Measurements from ENCODE around the gene PALD1. TPM values are rescaled to one million over a fixed set of nuclear protein-coding genes. Genes with fewer than 3 reads are reported as not detected.
A peak's percentile ranks its signal among the peaks of the same experiment; 100 is the strongest.
"Not testable (repeated sequence)": the region's sequence is repeated elsewhere in the genome, so short reads cannot be mapped to it uniquely, and the experiment has no call there.

Gene PALD1
- total RNA-seq, 1 donor from 2014 or later = 8.6 TPM

DNA sequence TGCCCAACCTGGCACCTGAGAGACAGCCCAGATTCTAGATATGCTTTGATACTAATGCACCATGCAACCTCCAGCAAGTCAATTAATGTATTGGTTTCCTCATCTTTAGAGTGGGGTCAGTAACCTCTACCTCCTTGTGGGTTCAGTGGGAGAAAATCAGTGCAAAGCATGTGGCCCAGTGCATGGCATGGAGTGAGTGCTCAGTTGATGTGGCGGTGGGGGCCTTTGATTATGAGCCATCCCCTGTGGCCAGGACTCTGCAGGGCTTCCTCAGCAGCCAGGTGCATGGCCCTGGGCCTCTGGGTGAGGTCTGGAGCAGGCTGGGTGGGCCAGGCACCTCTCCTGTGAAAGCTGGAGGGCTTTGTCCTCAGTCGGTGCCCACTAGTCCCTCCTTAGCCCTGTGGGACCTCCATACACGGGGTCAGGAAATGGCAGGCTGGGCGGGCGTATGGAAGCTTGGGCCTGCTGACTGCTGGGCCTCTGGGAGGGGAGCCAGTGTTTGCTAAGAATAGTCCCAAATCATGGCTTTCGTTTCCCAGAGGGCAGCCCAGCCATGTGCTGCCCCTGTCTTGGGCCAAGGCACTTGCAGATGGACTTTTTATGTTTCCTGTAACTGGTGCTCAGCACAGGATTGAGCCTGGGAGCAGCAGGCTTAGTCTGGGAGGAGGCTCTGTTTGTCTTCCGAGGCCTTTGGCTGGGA is 3.4 kb downstream of the PALD1 start:
- peak; percentile 28 for DNase-seq

DNA sequence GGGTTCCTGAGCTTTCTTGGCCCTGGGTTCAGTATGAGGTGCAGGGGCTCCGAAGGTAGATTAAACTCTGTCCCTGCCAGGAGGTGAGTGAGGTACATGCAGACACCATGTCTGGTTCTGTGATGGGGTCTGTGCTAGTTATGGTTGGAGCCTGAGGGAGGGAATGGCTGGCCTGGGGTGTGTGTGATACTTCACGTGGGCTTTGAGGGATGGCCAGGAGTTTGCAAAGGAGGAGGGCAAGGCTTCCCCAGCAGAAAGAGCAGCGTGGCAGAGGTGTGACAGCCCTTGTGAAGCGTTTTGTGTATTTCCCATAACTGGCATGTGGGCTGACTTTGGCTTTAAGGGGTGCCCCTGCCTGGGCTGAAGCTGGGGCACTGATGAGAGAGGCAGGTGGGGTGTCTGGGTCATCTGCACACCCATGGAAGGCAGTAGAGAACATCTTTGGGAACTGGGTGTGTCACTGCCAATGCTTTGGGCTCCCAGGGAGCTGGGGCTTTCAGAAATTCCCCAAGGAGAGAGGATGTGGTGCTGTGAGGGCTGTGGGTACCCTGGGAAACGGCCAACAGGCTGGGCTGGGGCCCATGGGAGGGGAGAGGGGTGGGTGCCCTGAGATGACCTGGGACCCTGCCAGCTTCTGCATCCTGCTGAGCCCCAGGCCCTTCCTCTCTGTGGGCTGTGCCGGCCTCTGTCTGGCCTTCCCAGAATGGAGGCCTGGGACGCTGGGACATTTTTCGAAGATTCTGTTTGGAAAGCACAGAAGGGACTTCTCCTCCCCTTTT is 4.6 kb downstream of the PALD1 start:
- no peak for DNase-seq

GRCh38 chr10:70483872-70484271 is 5.3 kb downstream of the PALD1 start:
- not testable (repeated sequence) for DNase-seq

GRCh38 chr10:70487824-70488223 is 9.3 kb downstream of the PALD1 start:
- no peak for DNase-seq

- no peak for DNase-seq
Measured at GRCh38 chr10:70490142-70490541, 11.6 kb downstream of the PALD1 start.

- no peak for DNase-seq
Measured at GRCh38 chr10:70491614-70492013, 13.0 kb downstream of the PALD1 start.

GRCh38 chr10:70492786-70493659 is 14.5 kb downstream of the PALD1 start:
- no peak for DNase-seq

DNA sequence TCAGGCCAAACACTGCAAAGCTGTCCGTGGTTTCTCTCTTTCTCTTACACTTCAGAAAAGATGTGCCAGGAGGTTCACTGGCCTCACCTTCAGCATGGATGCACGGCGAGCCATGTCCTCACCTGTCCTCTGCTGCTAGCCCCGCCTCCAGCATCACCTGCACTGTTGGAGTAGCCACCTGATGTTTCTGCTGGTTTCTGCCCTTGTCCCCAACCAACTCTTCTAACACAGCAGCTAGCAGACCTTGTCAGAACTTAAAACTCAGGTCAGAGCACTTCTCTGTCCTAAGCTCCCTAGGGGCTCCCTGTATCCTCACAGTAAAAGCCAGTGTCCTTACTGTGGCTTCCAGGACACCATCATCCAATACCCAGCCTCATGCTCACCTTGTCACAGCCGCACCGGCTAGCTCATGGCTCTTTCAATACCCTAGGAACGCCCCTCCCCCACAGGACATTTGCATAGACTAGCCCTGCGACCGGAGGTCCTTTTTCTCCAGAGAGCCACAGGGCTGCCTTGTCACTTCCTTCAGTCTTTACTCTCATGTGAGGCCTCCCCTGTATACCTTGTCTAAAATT is 15.2 kb downstream of the PALD1 start:
- no peak for DNase-seq

DNA sequence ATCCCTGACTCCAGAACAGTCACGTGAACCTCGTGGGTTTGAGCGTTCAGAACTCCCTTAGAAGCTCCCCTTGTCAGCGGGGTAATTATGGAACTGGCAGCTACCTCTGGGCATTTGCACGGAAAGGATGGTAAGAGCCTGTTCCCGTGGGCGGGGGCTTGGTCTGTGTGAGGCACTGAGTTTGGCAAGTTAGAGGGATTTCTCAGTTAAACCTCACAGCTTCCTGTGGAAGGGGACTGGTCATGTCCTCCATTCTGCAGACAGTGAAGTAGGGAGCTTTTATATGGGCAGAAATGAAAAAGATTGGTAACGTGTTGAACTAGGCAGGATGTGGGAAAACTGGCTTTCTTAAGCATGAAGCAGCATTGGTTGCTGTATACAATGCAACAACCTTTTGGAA is 16.0 kb downstream of the PALD1 start:
- DNase-seq = no peak

DNA sequence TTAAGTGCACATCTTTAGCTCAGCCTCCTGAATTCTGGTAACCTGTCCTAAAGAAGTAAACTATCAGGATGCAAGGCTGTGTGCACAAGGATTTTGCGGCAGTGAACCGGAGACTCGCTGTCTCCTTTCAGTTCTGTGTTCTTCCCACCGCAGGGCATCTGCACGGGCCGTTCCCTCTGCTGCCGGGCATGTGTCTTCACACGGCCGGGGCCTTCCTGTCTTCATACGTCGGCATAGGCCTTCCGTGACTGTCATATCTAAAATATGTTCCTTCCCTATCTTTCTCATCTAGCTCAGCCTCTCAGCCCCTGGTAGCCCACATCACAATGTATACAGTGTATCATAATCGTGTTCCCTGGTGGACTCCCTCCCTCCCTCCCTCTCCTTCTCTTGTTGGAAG is 16.4 kb downstream of the PALD1 start:
- DNase-seq = no peak

GRCh38 chr10:70495691-70496261 is 17.2 kb downstream of the PALD1 start:
- no peak for DNase-seq

DNA sequence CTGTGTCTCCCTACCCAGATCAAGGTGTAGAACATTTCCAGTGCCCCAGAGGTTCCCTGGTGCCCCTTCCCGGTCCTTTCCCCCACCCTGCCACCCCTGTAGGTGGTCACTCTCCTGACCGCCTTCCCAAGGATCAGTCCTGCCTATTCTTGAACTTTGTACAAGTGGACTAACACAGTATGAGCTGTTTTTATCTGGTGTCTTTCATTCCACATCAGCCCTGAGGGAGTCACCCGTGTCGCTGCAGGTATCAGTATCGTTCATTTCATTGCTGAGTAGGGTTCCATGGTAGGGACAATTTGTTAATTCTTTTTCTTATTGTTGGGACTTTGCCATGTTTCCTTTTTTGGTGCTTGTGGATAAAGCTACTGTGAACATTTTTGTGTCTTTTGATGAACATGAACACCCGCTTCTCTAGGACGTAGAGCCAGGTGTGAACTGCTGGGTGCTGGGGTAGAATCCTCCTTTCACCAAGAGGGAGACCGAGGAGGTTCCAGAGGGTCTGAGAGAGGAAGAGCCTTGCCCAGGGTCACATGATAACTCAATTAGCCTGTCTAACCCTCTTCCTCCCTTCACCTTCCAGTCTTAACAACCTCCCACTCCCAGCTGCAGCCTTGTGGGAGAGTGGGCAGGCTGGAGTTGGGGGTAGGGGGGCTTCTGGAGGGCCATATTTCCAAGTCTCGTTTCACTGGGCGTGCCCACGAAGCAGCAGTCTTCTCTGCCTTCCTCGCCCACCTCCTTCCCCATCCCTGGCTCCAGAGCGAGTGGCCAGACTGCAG is 18.0 kb downstream of the PALD1 start:
- no peak for DNase-seq

GRCh38 chr10:70497120-70497545 is 18.6 kb downstream of the PALD1 start:
- DNase-seq = no peak

- no peak for DNase-seq
Measured at GRCh38 chr10:70498970-70499835, 20.6 kb downstream of the PALD1 start.

DNA sequence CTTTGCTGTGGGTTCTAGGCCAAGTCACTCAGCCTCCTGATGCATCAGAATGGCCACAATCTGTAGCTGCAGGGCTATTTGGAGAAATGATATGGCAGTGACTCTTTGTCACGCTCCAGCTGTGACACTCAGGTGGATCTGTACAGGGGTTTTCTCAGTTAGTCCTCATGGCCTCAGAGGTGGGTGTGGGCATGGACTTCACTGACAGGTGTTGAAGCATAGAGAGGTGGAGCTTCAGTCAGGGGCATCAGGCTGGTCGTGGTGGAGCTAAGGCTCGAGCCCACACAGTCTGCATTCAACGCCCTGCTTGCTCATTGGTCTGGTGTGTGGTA is 21.2 kb downstream of the PALD1 start:
- no peak for DNase-seq

DNA sequence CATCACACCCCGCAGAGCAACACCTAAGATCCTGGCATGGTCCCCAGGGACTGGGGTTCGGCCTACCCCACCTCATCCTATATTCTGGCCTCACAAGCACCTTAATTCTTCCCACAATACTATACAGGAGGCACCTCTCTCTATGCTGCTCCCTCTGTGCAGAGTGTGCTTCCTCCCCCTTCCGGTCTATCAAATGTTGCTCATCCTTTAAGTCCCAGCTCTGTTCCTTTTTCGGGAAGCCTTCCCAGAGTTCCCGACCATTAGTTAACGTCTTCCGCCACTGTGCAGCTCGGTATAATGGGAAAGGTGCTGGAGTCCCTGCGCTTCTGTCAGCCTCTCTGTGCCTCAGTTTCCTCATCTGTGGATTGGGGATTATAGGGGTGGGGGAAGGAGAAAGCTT is 21.8 kb downstream of the PALD1 start:
- no peak for DNase-seq

- no peak for DNase-seq
Measured at GRCh38 chr10:70500812-70501301, 22.3 kb downstream of the PALD1 start.

GRCh38 chr10:70502406-70502805 is 23.8 kb downstream of the PALD1 start:
- no peak for DNase-seq

GRCh38 chr10:70503776-70504175 is 25.2 kb downstream of the PALD1 start:
- DNase-seq = no peak
